RCC 7860 (cell line): Measurements from ENCODE around the gene DEPDC7.
"Not testable (repeated sequence)": the region's sequence is repeated elsewhere in the genome, so short reads cannot be mapped to it uniquely, and the experiment has no call there.

Experiments used
- DNase-seq: peaks from one replicate; pipeline ENCODE4 v3.0.0-alpha.2; 2015; ENCODE audit warnings: low spot score
- FAIRE-seq: peaks from 2 replicates; lab custom pipeline; 2012; peaks lifted over from hg19 to GRCh38; lab: Jason Lieb, UNC

The DEPDC7 gene

GRCh38 chr11:33015621-33016551 is at the start of gene DEPDC7:
DEPDC7 (plus strand) TSS chr11:33015878; CDS start chr11:33015956, 78 bp downstream.
- FAIRE-seq (no peak), DNase-seq (peak; percentile 69)

DNA sequence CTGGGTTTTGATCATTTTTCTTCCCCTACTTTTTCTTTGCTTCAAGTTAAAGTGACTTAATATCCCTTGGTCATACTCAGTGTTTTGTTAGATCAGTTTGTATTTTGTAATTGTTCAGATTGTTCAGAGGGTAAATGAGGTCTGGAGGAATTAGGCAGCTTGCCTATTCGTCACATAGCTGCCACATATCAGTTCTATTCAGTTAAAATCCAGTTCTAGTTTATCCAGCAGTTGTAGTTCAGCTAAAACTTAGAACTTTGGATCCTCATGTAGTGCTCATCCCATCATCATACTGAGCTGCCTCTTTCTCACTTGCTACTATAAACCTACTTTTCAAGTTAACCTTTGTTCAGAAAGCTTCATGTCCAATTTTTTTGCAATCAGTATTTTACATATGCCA is 47.1 kb upstream of the DEPDC7 start:
- FAIRE-seq = no peak
- no peak for DNase-seq

DNA sequence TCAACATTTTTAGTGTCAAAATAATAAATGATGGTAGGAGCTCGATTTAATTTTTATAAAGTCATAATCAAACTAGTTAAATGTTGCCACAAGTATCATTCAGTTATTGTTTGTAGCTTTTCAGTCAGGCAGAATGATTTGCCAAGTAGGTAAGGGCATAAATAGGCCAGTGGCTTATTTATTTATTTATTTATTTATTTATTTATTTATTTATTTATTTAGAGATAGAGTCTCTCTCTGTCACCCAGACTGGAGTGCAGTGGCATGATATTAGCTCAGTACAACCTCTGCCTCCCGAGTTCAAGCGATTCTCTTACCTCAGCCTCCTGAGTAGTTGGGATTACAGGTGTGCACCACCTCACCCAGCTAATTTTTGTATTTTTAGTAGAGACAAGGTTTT is 43.4 kb upstream of the DEPDC7 start:
- FAIRE-seq = not testable (repeated sequence)

DNA sequence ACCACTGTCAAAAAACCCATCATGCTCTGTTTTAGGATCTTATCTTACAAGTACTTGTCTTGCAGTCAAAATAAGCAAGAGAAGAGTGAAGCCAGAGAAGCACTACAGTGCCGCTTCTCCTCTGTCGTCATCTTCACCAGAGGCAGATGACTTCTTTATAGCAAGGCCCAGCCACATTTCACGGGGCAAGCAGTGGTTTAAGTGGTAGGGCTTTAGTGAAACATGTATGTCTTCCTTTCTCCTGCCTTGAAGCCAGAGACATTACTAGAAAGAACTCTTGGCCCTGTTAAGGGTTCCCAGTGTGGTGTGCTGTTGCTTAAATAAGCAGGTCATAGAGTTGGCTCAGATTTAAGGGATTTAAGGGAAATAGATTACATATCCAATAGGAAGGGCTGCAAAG is 42.9 kb upstream of the DEPDC7 start:
- no peak for FAIRE-seq

More for the DNA sequence above, 43.4 kb upstream of the DEPDC7 start:
- DNase-seq = not testable (repeated sequence)

DNA sequence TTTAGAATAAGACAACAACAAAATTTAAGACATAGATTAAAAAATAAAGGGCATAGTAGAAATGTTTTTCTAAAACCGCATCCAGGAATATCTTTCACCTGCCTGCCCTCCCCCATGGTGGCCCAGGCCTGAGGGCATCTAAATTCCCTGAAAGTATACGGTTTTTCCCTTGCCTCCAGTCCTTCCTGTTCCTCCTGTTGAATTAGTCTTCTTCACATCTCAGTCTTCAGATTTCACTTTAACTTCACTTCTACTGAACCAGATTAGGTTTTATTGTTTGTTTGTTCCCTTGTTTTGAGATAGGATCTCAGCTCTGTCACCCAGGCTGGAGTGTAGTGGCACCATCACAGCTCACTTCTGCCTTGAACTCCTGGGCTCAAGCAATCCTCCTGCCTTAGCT is 33.1 kb upstream of the DEPDC7 start:
- no peak for FAIRE-seq

More for the DNA sequence above, 42.9 kb upstream of the DEPDC7 start:
- no peak for DNase-seq

GRCh38 chr11:32983506-32983905 is 32.2 kb upstream of the DEPDC7 start:
- FAIRE-seq (no peak), DNase-seq (no peak)

More for the DNA sequence above, 33.1 kb upstream of the DEPDC7 start:
- no peak for DNase-seq

- no peak for DNase-seq
- FAIRE-seq = no peak
These were observed 30.1 kb upstream of the DEPDC7 start for GRCh38 chr11:32985600-32985999.

- no peak for FAIRE-seq
- no peak for DNase-seq
These were observed 27.8 kb upstream of the DEPDC7 start for GRCh38 chr11:32987851-32988250.

DNA sequence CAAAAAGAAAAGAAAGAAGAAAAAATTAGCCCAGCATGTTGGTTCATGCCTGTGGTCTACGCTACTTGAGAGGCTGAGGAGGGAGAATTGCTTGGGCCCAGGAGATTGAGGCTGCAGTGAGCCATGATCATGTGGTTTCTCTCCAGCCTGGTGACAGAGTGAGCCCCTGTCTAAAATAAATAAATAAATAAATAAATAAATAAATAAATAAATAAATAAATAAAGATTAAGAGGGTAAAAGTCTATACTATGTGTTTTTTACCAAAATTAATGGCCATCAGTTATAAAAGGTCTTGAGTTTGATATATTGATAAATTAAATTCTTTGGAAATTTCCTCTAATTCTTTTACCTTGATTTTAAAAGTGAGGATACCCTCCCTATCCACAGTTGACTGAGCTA is 25.2 kb upstream of the DEPDC7 start:
- FAIRE-seq (no peak), DNase-seq (no peak)

DNA sequence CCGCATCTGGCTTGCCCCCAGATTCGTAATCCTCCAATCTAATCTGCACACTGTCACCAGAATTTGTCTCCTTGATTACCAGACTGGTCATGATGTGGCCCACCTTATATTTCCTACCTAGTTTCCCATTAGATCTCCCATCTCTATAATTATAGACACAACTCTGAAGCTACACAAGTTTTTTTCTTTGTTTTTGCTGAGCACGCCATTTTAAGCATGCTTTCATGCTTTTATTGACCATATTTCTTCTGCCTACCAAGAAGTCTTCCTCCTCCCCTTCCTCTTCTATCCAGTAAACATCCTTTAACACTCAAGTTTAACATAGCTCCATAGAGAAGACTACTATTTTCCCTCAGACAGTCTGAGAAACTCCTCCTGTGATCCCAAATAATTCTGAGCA is 24.3 kb upstream of the DEPDC7 start:
- FAIRE-seq = no peak

GRCh38 chr11:32991898-32992297 is 23.8 kb upstream of the DEPDC7 start:
- FAIRE-seq (no peak), DNase-seq (no peak)

More for the DNA sequence above, 24.3 kb upstream of the DEPDC7 start:
- no peak for DNase-seq

DNA sequence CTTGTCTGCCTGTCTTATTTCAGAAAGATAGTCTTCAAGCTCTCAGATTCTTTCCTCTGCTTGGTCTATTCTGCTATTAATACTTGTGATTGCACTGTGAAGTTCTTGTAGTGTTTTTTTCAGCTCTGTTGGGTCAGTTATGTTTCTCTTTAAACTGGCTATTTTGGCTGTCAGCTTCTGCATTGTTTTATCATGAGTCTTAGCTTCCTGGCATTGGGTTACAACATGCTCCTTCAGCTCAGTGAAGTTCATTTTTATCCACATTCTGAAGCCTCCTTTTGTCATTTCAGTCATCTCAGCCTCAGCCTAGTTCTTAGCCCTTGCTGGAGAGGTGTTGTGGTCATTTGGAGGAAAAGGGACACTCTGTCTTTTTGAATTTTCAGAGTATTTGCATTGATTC is 15.5 kb upstream of the DEPDC7 start:
- DNase-seq = no peak
- no peak for FAIRE-seq

- no peak for FAIRE-seq
- DNase-seq = no peak
These were observed 14.4 kb upstream of the DEPDC7 start for GRCh38 chr11:33001281-33001680.

- no peak for FAIRE-seq
- DNase-seq = no peak
These were observed 13.7 kb upstream of the DEPDC7 start for GRCh38 chr11:33001751-33002542.

DNA sequence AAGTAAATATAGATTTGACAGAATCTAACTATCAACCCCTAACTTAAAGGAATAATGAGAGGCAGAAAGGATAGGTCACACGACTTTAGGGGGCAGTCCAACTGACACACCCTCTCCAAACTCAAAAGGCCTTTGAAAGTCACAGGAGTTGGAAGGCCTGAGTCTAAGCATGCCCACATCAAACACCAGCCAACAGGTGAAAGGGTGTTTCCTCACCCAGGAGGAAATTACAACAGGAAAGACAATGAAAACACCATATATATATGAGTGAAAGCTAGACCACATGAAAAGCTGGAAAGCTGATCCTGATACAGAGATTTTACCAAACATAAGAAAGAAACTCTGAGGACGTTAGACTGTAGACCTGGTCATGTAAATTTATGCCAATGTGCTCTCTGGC is 10.5 kb upstream of the DEPDC7 start:
- no peak for DNase-seq
- no peak for FAIRE-seq

GRCh38 chr11:33006010-33006409 is 9.7 kb upstream of the DEPDC7 start:
- no peak for FAIRE-seq
- DNase-seq = no peak

- FAIRE-seq = no peak
- no peak for DNase-seq
These were observed 1.9 kb upstream of the DEPDC7 start for GRCh38 chr11:33013755-33014154.

- FAIRE-seq = no peak
- no peak for DNase-seq
These were observed 976 bp downstream of the DEPDC7 start for GRCh38 chr11:33016654-33017053.

DNA sequence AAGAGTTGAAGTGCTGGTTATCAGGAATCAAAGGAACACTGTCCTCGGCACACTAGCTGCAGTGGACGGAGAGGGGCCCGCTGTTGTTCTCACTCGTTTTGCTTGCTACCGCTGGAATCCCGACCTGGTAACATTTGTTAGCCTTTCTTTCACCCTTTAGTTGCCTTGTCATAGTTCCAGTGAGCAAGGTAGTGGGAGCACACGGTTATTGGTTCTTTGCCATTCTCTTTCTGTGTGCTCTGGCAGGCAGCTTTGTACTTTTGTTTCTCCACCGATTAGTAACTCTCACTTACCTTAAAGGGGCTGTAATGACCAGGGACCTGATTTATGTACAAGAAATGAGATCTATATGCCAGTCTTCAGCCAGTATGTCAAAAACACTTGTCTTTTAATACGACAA is 1.8 kb downstream of the DEPDC7 start:
- no peak for FAIRE-seq

DNA sequence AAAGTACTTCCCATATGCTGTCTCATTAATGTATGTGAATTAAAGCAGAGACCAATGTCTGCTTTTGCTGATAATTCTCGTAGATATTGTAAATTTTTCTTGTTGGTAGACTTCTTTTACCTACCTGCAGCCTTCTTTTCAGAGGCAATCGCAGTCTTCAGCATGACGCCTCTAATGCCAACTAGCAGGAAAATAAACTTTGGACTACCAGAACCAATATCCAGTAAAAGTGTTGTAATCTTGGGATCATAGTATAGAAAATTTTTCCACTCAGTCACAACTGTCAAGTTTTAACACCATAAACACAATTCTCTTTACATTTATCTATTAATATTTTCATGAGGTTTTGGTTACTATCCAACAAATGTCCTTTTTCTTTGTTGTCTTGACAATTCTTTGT is 2.3 kb downstream of the DEPDC7 start:
- FAIRE-seq (no peak), DNase-seq (no peak)

More for the DNA sequence above, 1.8 kb downstream of the DEPDC7 start:
- no peak for DNase-seq

- no peak for FAIRE-seq
These were observed 3.2 kb downstream of the DEPDC7 start for GRCh38 chr11:33018840-33019239.

GRCh38 chr11:33021501-33021900 is 5.8 kb downstream of the DEPDC7 start:
- no peak for DNase-seq

More at GRCh38 chr11:33018840-33019239, 3.2 kb downstream of the DEPDC7 start:
- DNase-seq = no peak

More at GRCh38 chr11:33021501-33021900, 5.8 kb downstream of the DEPDC7 start:
- no peak for FAIRE-seq
